SK-N-DZ (cell line): Measurements from ENCODE around the gene NCCRP1.

Experiments
- DNase-seq: peaks from one replicate; pipeline ENCODE4 v3.0.0-alpha.2; 2015; ENCODE audit warnings: low spot score

NCCRP1 gene

DNA sequence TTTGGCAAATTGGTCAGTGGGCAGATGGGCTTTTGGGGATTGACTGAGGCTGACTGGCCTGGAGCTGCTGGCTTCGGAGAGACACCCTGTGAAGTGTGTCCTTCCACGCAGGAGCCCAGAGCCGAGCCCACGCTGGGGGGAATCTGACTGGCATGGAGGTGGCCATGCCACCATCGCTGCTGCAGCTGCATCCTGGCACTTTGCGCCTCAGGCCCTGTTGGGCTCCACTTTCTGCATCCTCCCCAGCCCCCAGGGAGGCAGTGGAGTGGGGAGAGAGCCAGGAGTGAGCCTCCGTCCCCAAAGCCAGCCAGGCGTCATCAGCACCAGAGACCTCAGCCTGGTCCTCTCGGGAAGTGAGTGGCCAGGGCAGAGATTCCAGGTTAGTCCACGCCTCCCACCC lies 17.0 kb upstream of the NCCRP1 start:
- DNase-seq, result no peak

DNA sequence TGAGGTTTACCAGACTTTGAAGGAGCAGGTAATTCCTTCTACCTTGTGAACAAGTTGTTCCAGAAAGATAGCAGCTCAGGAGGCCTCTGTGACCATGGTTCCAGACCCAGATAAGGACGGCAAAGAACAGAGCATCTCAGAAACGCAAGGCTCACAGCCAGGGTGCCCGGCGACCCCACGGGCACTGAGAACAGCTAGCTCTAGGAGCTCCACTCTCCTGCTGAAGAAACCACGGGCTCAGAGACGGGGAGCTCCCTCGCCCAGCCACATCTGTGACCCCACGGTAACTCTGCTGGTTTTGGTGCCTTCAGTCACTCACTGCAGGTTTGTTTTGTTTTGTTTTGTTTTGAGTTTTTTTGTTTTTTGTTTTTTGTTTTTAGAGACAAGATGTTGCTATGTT lies 16.0 kb upstream of the NCCRP1 start:
- DNase-seq, result no peak

DNA sequence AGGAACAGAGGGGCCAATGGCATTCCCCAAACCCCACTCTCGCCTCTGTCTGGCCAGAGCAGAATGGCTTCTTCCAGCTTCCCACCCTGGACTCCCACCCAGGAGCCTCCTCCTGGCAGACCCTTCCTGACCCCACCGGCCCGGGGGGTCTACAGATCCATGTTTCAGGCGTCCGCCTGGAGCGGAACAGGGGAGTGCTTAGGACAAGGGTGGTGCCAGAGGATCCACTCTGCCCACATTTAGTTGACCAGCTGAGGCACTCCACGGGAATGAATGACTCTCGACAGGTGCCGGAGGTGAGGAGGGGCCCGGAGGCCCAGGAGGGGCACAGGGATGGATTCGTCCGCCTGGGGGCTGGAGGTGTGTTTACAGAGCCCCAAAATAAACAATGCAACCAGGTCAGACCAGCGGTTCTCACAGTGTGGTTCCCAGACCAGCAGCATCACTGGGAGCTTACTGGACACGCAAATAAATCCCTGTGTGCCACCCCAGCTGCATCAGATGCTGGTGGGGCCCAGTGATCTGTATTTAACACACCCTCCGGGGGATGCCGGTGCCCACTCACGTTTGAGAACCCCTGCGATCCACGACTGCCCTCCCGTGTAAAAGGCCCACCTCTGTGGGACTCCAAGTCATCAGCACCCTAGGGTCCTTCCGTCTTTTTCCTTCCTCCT lies 15.1 kb upstream of the NCCRP1 start:
- DNase-seq, result no peak

DNA sequence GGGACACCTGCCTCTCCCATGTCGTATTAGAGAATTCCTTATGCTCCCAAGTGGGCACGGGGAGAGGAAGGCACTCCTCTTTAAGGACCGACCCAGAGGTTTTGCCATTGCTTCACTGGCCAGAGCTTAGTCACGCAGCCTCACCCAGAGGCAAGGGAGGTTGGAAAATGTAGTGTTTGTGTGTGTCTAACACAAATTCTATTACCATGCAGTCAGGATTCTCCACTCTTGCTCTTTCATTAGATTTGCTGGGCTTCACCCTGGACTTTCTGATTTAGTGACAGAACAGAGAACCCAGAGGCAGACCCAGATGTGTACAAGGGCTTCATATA lies 14.6 kb upstream of the NCCRP1 start:
- no peak for DNase-seq

DNA sequence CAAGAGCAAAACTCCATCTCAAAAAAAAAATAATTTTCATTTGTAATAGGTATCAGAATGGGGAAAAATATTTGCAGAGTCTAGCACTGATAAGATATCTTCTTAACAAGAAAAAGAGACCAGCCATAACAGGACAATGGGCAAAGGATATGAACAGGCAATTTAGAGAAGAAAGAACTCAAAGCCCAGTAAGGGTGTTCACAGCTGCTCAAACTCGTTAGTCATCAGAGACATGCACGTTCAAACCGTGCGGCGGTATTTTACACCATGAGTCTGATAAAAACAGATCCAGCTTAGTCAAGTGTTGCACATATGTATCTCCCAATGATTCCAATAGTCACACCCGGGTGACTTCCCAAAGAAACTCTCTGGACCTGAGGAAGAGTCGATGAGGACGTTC lies 13.7 kb upstream of the NCCRP1 start:
- no peak for DNase-seq

DNA sequence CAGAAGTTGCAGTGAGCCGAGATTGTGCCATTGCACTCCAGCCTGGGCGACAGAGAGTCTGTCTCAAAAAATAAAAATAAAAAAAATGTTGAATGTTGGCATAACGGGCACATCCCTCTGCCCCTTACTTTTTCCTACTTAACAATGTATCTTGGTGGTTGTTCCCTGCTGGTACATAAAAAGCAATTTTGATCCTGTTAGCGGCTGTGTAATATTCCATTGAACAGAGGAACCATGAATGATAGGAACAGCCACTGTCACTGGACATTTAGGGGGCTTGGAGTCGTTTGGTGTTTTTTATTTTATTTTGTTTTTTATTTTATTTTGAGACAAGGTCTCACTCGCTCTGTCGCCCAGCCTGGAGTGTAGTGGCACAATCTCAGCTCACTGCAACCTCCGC lies 10.4 kb upstream of the NCCRP1 start:
- DNase-seq, result no peak

DNA sequence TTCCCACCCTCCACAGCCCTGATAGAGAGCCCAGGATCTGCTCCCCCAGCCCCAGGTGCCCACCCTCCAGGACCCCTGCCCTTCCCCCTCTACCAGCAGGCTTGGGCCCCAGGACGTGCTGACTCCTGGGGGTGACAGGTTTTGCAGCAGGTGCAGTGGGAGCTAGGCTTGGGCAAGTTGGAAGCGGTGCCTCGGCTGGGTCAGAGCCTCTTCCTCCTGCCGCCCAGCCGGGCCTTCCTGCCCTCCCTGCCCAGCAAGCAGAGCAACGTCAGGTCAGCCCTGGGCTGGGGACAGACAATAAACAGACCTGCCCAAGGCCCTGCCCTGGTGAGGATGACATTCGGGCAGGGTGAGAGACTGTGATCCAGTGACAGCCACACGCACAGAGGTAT lies 9.2 kb upstream of the NCCRP1 start:
- DNase-seq, result peak; percentile 32

DNA sequence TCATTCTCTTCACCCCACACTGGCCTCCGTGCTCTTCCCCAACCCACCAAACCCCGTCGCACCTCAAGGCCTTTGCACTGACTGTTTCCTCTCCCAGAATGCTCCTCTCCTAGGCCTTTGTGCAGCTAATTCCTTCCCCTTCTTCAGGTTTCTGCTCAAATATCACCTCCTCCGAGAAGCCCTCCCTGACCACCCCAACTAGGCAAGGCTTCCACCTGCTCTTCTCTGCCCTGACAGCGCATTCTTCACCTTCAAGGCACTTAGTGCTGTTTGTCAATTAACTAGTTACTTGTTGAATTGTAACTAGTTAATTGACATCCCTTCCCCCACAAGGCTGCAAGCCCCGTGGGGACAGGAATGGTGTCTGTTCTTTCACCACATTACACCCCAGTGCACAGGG lies 7.8 kb upstream of the NCCRP1 start:
- no peak for DNase-seq

DNA sequence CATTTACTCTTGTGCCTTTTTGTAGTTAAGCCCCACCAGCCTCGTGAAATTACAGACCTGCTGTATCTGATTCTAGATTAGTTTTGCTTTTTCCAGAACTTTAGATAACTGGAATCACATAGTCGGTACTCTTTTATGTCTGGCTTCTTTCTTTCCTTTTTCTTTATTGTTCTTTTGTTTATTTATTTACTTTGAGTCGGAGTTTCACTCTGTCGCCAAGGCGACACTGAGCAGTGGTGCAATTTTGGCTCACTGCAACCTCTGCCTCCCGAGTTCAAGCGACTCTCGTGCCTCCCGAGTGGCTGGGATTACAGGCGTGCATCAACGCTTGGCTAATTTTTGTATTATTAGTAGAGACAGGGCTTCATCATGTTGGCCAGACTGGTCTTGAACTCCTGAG lies 6.0 kb upstream of the NCCRP1 start:
- DNase-seq, result no peak

DNA sequence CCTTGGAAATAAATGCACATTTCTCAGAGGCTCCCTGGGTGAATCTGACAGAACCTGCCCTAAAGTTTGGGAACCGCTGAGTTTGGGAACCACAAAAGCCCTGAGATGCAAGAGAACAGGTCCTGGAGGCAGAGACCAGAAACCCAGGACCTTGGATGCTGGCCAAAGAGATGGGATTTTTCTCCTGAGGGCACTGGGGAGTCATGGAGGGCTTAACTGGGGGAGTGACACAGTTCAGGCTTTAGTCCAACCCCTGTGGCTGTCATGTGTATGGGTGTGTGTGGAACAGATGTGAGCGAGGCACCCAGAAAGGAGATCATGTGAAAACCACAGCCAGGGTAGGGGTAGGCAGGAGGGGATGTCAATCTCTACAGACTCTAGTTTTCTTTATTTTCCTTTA lies 3.9 kb upstream of the NCCRP1 start:
- no peak for DNase-seq

DNA sequence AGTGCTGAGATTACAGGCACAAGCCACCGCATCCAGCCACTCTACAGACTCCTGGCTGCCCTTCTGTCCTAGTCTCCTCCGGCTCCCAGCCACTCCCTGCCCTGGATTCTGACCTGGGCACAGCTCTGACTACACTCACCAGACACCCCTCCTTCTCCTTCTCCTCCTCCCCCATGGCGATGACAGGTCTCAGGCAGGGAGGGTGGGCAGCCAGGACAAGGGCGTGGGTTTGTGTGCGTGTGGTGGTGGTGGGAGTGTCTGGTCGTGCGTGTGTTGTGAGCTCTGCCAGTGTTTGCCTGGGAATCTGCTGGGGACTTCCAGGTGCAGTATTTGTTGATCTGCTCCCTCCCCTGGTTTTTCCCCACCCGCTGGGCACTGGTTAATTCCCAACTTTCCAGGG lies 3.0 kb upstream of the NCCRP1 start:
- DNase-seq, result no peak

DNA sequence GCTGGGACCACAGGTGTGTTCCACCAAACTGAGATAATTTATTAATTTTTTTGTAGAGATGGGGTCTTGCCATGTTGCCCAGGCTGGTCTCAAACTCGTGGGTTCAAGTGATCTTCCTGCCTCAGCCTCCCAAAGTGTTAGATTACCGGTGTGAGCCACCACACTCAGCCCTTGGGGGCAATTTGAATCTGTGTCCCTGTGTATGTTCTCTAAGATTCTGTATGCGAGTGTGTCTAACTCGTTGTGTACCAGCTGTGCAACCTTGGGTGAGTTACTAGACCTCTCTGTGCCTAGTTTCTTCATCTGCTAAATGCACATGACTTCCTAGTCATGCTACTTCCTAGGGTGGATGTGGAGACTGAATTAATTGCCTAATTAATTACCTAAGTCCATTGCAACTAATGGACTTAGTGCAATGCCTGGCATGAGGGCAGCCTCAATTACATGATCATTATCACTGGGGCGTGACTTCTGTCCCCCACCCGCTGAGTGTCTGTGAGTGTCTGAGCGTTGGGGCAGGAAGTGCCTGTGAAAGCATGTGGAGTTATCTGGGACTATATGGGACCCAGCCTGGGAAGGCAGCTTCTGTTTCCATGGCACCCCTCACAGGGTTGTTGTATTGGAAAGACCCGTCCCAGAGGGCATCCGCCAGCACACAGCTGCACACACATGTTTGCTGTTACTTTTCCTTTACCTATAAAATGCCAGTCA lies 1.8 kb upstream of the NCCRP1 start:
- no peak for DNase-seq

DNA sequence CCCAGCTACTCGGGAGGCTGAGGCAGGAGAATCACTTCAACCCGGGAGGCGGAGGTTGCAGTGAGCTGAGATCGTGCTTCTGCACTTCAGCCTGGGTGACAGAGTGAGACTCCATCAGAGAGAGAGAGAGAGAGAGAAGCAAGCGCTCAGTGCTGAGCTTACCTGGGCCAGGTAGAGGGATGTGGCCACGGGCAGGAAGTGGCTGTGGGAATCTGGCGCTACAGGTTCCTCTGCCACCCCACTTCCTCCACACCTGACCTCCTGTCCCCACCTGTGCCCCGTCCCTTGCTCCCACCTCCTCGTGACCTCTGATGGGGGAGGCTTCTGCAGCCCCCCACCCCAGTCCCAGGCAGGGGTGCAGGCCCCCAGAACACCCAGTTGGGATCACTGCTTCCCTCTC lies 1.0 kb upstream of the NCCRP1 start:
- DNase-seq, result no peak

DNA sequence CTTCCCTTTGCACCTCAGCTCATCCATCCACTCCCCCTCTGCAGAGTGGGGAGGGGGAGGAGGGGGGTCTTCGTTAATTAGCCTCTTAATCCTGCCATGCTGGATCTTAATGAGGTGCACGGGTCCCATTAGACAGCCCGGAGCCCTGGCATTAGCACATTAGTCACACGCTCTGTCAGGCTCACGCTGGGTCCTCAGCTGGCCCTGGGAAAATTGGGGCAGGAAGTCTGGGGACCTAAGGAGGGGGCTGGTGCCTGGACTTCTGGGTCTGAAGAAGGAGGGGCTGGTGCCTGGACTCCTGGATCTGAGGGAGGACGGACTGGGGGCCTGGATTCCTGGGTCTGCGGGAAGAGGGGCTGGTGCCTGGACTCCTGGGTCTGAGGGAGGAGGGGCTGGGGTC lies 444 bp upstream of the NCCRP1 start:
- DNase-seq, result no peak

DNA sequence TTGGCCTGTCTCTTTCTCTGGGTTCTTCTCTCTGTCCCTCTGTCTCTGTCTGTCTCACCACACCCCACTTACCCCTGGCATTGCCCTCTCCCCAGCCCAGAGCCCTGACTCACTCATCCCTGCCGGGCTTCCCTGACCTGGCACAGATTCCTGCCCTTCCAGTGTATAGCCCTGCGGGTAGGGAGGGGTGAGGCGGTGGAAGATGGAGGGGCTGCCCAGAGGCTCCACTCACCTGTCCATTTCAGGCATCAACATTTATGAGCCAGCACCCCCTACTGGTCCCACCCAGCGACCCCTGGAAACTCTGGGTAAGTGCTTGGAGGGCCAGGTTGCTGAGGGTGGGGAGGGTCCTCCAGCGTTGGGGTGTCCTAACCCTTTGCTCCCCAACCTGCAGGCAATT lies 1.0 kb downstream of the NCCRP1 start:
- no peak for DNase-seq

DNA sequence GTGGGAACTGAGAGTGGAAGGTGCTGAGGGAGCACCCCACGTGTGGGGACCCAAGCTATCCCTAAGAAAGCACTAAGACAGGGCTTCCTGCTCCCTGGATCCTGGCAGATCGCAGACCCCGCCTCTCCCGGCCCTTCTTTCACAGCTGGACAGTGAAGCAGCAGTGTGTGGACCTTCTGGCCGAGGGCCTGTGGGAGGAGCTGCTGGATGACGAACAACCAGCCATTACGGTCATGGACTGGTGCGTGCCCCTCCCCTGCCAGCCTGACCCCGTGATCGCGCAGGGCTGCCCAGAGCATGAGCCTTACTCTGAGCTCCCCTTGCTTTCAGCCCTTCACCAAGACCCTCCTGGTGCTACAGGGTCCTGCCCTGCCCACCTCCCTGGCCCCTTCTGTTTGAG lies 2.3 kb downstream of the NCCRP1 start:
- DNase-seq, result peak; percentile 50

DNA sequence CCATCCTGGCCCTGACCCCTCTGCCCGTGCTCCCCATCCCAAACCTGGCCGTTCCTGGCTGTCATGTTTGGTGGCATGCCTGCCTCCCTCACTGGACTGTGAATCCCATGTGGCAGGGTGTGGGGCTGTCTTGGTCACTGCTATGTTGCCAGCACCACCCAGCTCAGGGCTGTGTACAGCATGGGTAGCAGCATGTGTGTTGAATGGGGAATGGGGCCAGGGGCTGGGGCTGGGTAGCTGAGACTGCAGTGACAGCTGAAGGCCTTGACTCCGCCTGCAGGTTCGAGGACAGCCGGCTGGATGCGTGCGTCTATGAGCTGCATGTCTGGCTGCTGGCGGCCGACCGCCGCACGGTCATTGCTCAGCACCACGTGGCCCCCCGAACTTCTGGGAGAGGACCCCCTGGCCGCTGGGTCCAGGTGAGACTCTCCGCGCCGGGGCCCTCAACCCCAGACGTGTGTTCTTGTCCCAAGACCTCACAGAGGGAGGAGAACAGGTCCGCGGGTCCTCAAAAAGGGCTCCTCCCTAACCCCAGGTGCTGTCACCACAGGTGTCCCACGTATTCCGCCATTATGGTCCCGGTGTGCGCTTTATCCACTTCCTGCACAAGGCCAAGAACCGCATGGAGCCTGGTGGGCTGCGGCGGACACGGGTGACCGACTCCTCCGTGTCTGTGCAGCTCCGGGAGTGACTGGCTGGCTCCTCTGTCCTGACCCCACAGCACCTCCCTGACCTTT lies 3.5 kb downstream of the NCCRP1 start:
- no peak for DNase-seq

DNA sequence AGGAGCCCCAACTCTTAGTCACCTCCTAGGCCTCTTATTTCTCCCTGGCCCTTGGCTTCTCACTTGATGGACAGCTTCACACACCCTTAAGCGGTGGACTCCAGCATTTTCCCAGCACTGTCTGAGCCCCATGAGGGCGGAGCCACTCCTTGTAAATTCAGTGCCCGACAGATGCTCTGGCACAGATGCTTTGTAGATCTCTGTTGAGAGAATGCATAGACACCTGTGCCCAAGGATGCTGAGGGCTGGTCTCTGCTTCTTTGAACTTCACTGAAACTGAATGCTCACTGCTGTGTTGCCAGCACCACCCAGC lies 4.0 kb downstream of the NCCRP1 start:
- no peak for DNase-seq

DNA sequence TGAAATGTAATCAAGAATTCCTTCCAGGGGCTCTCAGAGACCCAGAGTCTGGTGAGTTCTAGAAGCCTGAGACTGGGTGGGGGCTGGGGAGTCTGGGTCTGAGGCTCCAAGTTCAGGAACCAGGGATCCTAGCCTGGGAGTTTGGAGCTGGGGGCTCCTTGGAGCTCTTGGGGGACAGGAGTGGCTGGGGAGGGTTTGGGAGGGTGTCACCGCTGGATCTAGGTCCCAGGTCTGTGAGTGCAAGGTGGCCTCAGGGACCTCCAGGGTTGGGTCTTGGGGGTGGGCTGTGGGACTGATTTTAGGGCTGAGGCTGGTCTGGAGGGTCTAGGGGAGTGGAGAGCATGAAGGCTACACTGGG lies 6.2 kb downstream of the NCCRP1 start:
- DNase-seq, result no peak

DNA sequence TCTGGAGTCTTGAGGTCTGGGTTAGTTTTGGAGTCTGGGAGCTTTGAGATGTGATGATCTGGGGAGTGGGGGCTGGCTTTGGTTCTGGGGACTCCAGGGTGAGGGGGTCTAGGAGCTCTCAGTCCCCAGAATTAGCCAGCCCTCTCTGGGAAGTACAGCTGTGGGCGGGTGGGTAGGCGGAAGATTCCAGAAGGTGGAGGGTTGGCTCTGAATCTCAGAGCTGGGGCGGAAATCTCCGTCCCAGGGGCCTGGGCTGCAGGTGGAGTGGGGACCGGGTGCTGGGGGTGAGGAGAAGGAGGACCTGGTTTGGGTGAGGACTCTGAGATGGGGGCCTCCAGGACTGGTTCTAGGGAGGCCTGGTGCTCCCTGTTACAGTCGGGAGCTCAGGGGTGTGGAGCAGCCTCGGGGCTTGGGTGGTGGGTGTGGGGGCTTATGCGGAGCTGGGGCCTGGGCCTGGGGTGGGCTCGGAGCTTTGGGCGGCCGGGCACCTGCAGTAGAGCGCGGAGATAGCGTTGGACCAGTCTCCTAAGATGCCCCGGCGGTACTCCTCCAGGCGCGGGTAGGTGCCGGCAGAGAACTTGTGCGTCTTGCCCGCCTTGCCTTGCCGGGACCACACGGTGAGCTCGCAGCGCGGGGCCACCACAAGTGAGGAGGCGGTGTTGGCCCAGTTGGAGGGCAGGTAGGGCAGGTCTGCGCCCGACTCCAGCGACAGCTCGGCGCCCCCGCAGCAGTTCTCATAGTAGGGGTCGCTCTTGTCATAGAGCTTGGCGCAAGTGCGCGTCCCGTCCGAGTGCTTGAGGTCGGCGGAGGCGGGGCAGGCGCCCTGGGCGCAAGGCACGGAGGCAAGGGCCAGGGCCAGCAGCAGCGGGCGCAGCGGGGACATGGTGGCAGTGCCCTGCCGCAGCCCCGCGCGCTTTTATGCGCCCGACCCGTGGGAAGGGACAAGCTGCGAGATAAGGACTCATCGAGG lies 6.9 kb downstream of the NCCRP1 start, which contains the start of gene SYCN:
SYCN (minus strand) TSS at position 892 of the 970 bp plus-strand sequence; CDS start at position 883, 9 bp downstream.
- DNase-seq, result no peak

DNA sequence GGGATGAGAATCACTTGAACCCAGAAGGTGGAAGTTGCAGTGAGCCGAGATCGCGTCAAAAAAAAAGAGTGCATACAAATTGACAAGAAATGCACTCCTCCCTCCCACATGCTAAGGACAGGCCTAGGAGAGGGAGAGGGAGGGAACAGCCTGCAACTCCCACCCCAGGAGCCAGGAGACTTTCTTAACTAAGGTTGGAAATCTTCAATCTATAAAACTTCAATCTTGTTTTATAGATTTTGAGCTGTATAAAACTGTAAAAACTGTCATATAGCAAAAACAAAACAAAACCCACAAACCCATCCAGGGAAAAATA lies 8.6 kb downstream of the NCCRP1 start:
- DNase-seq, result no peak

DNA sequence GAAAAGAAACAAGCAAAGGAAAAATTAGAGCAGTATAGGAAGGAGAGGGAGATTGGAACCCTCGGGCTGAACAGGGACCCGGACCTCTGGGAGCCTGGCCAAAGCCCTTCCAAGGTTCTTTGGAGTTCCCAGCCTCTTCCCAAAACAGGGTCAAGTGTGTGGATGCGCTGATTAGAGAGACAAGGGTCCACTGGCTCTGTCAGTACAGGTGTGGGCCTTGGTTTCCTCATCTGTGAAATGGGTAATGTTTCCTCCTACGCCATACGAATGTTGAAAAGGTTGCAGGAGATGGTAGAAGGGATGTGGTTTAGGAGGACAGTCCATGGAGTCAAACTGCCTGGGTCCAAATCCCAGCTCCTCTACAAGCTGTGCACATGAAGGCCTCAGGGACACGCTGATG lies 9.4 kb downstream of the NCCRP1 start:
- no peak for DNase-seq
